Keratinocyte (primary cell): Measurements from ENCODE around the gene COL11A1. TPM values are rescaled to one million over a fixed set of nuclear protein-coding genes. Genes with fewer than 3 reads are reported as not detected.
A peak's percentile ranks its signal among the peaks of the same experiment; 100 is the strongest.

Source experiments
- DNase-seq: peaks from one replicate; pipeline ENCODE4 v3.0.0-alpha.2; 2011; ENCODE audit warnings: low read depth, missing footprints, low spot score
- FAIRE-seq: peaks from 2 replicates; lab custom pipeline; 2011; peaks lifted over from hg19 to GRCh38; lab: Jason Lieb, UNC
- H2AFZ ChIP-seq: 2 replicates; pipeline ENCODE4 v1.6.0; 2012; ENCODE audit warnings: low read length, control low read depth, inconsistent platforms; ENCODE audit not compliant: control insufficient read depth
- H3K27ac ChIP-seq: 2 replicates; pipeline ENCODE4 v1.5.1; 2011; ENCODE audit warnings: low read length; ENCODE audit not compliant: control insufficient read depth, insufficient read depth
- H3K27me3 ChIP-seq: 3 replicates; pipeline ENCODE4 v1.6.0; 2011; ENCODE audit warnings: low read length; ENCODE audit not compliant: control insufficient read depth, insufficient read depth; ENCODE audit errors: extremely low read depth
- H3K36me3 ChIP-seq, 2 experiments: 2 replicates in 1 of 2; 3 replicates in 1 of 2; pipeline ENCODE4 v1.5.1; 2011; ENCODE audit warnings: low read length in 2 of 2, mild to moderate bottlenecking in 1 of 2; ENCODE audit not compliant: control insufficient read depth in 2 of 2, insufficient read depth in 2 of 2; ENCODE audit errors: extremely low read depth in 1 of 2
- H3K4me1 ChIP-seq: 3 replicates; pipeline ENCODE4 v1.5.1; 2011; ENCODE audit warnings: low read length; ENCODE audit not compliant: control insufficient read depth, insufficient read depth; ENCODE audit errors: extremely low read depth
- H3K4me2 ChIP-seq: 3 replicates; pipeline ENCODE4 v1.6.0; 2011; ENCODE audit warnings: low read depth, low read length; ENCODE audit not compliant: control insufficient read depth, insufficient read depth; ENCODE audit errors: extremely low read depth
- H3K4me3 ChIP-seq, 3 experiments: fragments of 200-600 bp in 1 of 3; sonication (generic) in 1 of 3; 2 replicates in 2 of 3; 3 replicates in 1 of 3; pipeline ENCODE4 v1.5.1; 2011 to 2016; ENCODE audit warnings: low read length in 3 of 3, mild to moderate bottlenecking in 3 of 3, control low read depth in 2 of 3, inconsistent platforms in 1 of 3, low read depth in 1 of 3, mixed read lengths in 1 of 3, mixed run types in 1 of 3, moderate library complexity in 1 of 3; ENCODE audit not compliant: control insufficient read depth in 2 of 3, insufficient read depth in 2 of 3; ENCODE audit errors: extremely low read depth in 1 of 3
- H3K79me2 ChIP-seq: 2 replicates; pipeline ENCODE4 v1.6.0; 2012; ENCODE audit warnings: low read length; ENCODE audit not compliant: control insufficient read depth, insufficient read depth
- H3K9ac ChIP-seq: 3 replicates; pipeline ENCODE4 v1.6.0; 2011; ENCODE audit warnings: low read length; ENCODE audit not compliant: control insufficient read depth, insufficient read depth; ENCODE audit errors: extremely low read depth
- H3K9me1 ChIP-seq: 3 replicates; pipeline ENCODE4 v1.6.0; 2011; ENCODE audit warnings: low read length; ENCODE audit not compliant: control insufficient read depth, insufficient read depth; ENCODE audit errors: extremely low read depth
- H3K9me3 ChIP-seq: 2 replicates; pipeline ENCODE4 v1.5.1; 2012; ENCODE audit warnings: low read depth, low read length; ENCODE audit not compliant: control insufficient read depth
- H4K20me1 ChIP-seq: 3 replicates; pipeline ENCODE4 v1.6.0; 2011; ENCODE audit warnings: low read length; ENCODE audit not compliant: control insufficient read depth, insufficient read depth; ENCODE audit errors: extremely low read depth
- CTCF ChIP-seq, 3 experiments: IDR thresholded peaks in 1 of 3; conservative IDR thresholded peaks in 1 of 3; optimal IDR thresholded peaks in 1 of 3; 2 replicates in 2 of 3; 3 replicates in 1 of 3; pipeline versions ENCODE3 to v1.5.1; 2011; ENCODE audit warnings: low read length in 3 of 3, mild to moderate bottlenecking in 3 of 3, moderate library complexity in 2 of 3, control low read depth in 1 of 3, inconsistent platforms in 1 of 3; ENCODE audit not compliant: insufficient read depth in 2 of 3; ENCODE audit errors: extremely low read depth in 1 of 3
- EZH2 ChIP-seq: IDR thresholded peaks from one replicate; pipeline ENCODE4 v1.6.1; 2012; ENCODE audit warnings: inconsistent platforms, mild to moderate bottlenecking, low read length, moderate library complexity
- dilution Hi-C: fragments of 300-500 bp; cut with MboI; formaldehyde crosslinking; loops from one replicate; pipeline ENCODE4 v1.7.0; 2020; ENCODE audit warnings: low sequenced_read_pairs; ENCODE audit not compliant: extremely low pct_ligation_motif_present
- polyA plus RNA-seq, 5 experiments: library from polyadenylated mRNA; depleted of rRNA in 3 of 5; stranded (reverse) in 3 of 5; stranded (forward) in 1 of 5; unstranded in 1 of 5; fragments of >200 nt; gene quantifications; 1 replicate in 1 of 5; 2 replicates in 3 of 5; 3 replicates in 1 of 5; pipeline versions ENCODE4 v1.2.1 to v1.2.3, GENCODE V29; 2011 to 2012; ENCODE audit warnings: missing spikeins in 2 of 5, low read depth in 1 of 5, low replicate concordance in 1 of 5

The COL11A1 gene
- polyA plus RNA-seq, 1 donor (not counting 4 experiments of a cell fraction or from before 2014, with no cell fraction given): 0.37 TPM

- Histone ChIP-seq H3K27ac (no peak overlapping the region), H3K79me2 (no peaks in the 10 kb centered on the region), H3K27me3 (peaks cover 7% of the 10 kb centered on the region), H4K20me1 (no peaks in the 10 kb centered on the region), H3K36me3 (no peaks in the 10 kb centered on the region), H3K9ac (no peak overlapping the region), H3K4me3 (no peak overlapping the region), H3K4me1 (peaks cover 3% of the 10 kb centered on the region), H3K9me3 (no peaks in the 10 kb centered on the region), H3K4me2 (no peak overlapping the region), H2AFZ (no peak overlapping the region), H3K9me1 (no peaks in the 10 kb centered on the region)
- DNase-seq: no peak
- FAIRE-seq: no peak
- TF ChIP-seq CTCF (optimal IDR thresholded peaks at IDR 0.05 in 1 of 3, IDR thresholded peaks at IDR 0.05 in 1 of 3, conservative IDR thresholded peaks at IDR 0.05 in 1 of 3; ENCODE audit: extremely low read depth in 1 of 3, insufficient read depth in 2 of 3, low read length in 3 of 3): no peak
- TF ChIP-seq EZH2: no peak
- dilution Hi-C loops: no loop called here
Observed at GRCh38 chr1:103109311-103109920, 1.1 kb upstream of the COL11A1 start.

- H3K79me2 ChIP-seq: no peaks in the 10 kb centered on the region
- TF ChIP-seq CTCF (optimal IDR thresholded peaks at IDR 0.05 in 1 of 3, IDR thresholded peaks at IDR 0.05 in 1 of 3, conservative IDR thresholded peaks at IDR 0.05 in 1 of 3; ENCODE audit: extremely low read depth in 1 of 3, insufficient read depth in 2 of 3, low read length in 3 of 3) (no peak), EZH2 (no peak)
- H3K4me3 ChIP-seq: no peak overlapping the region
- FAIRE-seq (no peak), DNase-seq (no peak)
- peak overlapping the region; percentile 39 for H3K4me2 ChIP-seq
- no peak overlapping the region for H3K27ac ChIP-seq
- H3K36me3 ChIP-seq: no peaks in the 10 kb centered on the region
- H3K9me1 ChIP-seq: no peaks in the 10 kb centered on the region
- H3K4me1 ChIP-seq: peaks cover 3% of the 10 kb centered on the region
- H3K9ac ChIP-seq: no peak overlapping the region
- H3K27me3 ChIP-seq: peaks cover 7% of the 10 kb centered on the region
- no peaks in the 10 kb centered on the region for H4K20me1 ChIP-seq
- H2AFZ ChIP-seq: no peak overlapping the region
- H3K9me3 ChIP-seq: no peaks in the 10 kb centered on the region
- dilution Hi-C loops: no loop called here
Observed at GRCh38 chr1:103107741-103108375, 464 bp downstream of the COL11A1 start.
